ENCODE measurements around the gene ELAC2. TPM values are rescaled to one million over a fixed set of nuclear protein-coding genes. Genes with fewer than 3 reads are reported as not detected.

The ELAC2 gene
- total RNA-seq, 1 donor from 2014 or later = 37.1 TPM

DNA sequence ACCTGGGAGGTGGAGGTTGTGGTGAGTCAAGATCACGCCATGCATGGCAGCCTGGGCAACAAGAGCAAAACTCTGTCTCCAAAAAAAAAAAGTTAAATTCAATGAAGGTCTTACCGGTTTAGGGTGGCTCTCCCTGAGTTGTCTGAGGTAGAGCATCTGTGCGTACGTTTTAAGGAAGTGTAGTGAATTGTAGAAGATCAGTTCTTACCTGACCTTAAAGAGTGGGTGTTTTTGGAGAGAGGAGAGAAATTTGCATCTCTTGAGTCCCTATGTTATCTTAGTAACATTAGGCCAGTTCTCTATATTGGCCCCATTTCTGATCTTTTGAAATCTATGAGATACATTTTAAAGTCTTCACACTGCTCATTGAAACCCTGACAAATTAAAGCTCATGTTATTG lies 56.2 kb downstream of the ELAC2 start:
- DNase-seq (ENCODE audit: low spot score in 2 of 2) = no peak
- FAIRE-seq = no peak

DNA sequence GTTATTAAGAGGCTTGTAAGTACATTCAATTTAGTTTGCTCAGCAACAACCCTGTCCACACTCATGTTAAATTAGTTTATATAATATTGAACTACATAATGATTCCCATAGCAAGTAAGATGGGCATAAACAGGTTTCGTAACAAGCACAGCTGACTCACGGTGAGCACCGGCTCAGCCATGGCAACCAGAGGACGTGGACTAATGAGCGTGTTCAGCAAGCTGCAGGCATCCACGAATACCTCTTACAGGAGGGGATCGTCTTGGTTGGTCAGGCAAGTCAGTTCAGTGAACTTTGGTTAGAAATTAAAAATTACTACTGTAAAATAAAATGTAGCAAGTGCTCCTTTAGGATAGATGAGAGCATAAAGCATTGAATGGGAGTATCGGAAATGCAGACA lies 58.4 kb downstream of the ELAC2 start:
- FAIRE-seq (no peak), DNase-seq (ENCODE audit: low spot score in 2 of 2) (no peak)

GRCh38 chr17:12958786-12959185 lies 59.0 kb downstream of the ELAC2 start:
- DNase-seq (ENCODE audit: low spot score in 2 of 2) = no peak
- no peak for FAIRE-seq

- no peak for FAIRE-seq
- no peak for DNase-seq (ENCODE audit: low spot score in 2 of 2)
These were observed 62.3 kb downstream of the ELAC2 start for GRCh38 chr17:12955521-12955920.

DNA sequence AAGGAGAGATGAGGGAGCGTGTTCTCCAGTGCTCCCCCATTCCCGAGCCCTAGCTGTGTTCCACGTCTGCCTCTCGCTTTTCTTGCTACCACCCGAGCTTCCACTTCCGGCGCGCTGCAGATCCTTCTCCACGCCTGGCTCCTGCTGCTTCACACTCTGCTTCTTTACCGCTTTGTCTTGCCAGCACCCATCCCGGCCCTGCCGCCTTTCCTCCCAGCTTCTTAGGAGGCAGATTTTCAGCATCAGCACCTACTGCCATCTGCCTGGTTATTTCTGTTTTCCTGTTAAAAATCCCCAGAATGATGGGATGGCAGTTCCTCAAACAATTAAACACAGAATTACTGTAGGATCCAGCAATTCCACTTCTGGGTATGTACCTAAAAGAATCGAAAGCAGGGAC lies 64.7 kb downstream of the ELAC2 start:
- FAIRE-seq (no peak), DNase-seq (ENCODE audit: low spot score in 2 of 2) (no peak)

- DNase-seq (ENCODE audit: low spot score in 2 of 2) = no peak
- no peak for FAIRE-seq
These were observed 65.8 kb downstream of the ELAC2 start for GRCh38 chr17:12952012-12952411.

GRCh38 chr17:12947047-12947446 lies 70.8 kb downstream of the ELAC2 start:
- DNase-seq (ENCODE audit: low spot score in 2 of 2) = no peak
- FAIRE-seq = no peak

Other genes starting within 250 kb of the ELAC2 start
- 18.3 TPM for gene ARHGAP44, start 228.5 kb downstream of the ELAC2 start, total RNA-seq

Data from frontal cortex (tissue), 4 donors.